CD4-positive, alpha-beta T cell (primary cell): ENCODE results near the gene TMEM145. TPM values are rescaled to one million over a fixed set of nuclear protein-coding genes. Genes with fewer than 3 reads are reported as not detected.
A peak's percentile ranks its signal among the peaks of the same experiment; 100 is the strongest.

Source experiments
- ATAC-seq: fragments of 200-7000 bp; cut with Tn5 transposase; one replicate; pipeline ENCODE4 v1.10.0; 2022; ENCODE audit warnings: mild to moderate bottlenecking; ENCODE audit not compliant: poor library complexity
- CTCF ChIA-PET: fragments of 350-600 bp; sonication (Branson Sonifier 250); formaldehyde crosslinking; loops from one replicate; lab custom pipeline; 2021; ENCODE audit warnings: antibody characterized with exemption, inconsistent platforms; lab: Charles Lee
- POLR2A ChIA-PET: fragments of 350-600 bp; sonication (Branson Sonifier 250); formaldehyde crosslinking; loops from one replicate; lab custom pipeline; 2021; ENCODE audit warnings: antibody characterized with exemption, inconsistent platforms; lab: Charles Lee
- DNase-seq, 14 experiments: peaks; one replicate each; pipeline ENCODE4 v3.0.0-alpha.2; 2013 to 2020; ENCODE audit warnings: mixed read lengths in 2 of 14
- H3K27ac ChIP-seq, 2 donors: one replicate each; pipeline versions ENCODE4 v1.5.1 to v1.7.0; 2013; ENCODE audit warnings: low read length in 2 of 2, low read depth in 1 of 2, mild to moderate bottlenecking in 1 of 2
- H3K27me3 ChIP-seq, 2 experiments: 1 replicate in 1 of 2; 2 replicates in 1 of 2; pipeline versions ENCODE4 v1.6.1 to v1.7.0; 2013; ENCODE audit warnings: low read length in 2 of 2, control low read depth in 1 of 2, mild to moderate bottlenecking in 1 of 2, moderate library complexity in 1 of 2; ENCODE audit not compliant: insufficient read depth in 2 of 2, control insufficient read depth in 1 of 2
- H3K36me3 ChIP-seq: one replicate; pipeline ENCODE4 v1.6.1; 2013; ENCODE audit warnings: low read length, control low read depth; ENCODE audit not compliant: insufficient read depth
- H3K4me1 ChIP-seq: one replicate; pipeline ENCODE4 v1.6.1; 2013; ENCODE audit warnings: low read length, control low read depth; ENCODE audit not compliant: insufficient read depth
- H3K4me3 ChIP-seq: one replicate; pipeline ENCODE4 v1.5.1; 2013; ENCODE audit warnings: mild to moderate bottlenecking, low read length, moderate library complexity
- H3K9me3 ChIP-seq, 2 experiments: 1 replicate in 1 of 2; 2 replicates in 1 of 2; pipeline versions ENCODE4 v1.6.1 to v1.7.0; 2013; ENCODE audit warnings: low read length in 2 of 2, mild to moderate bottlenecking in 2 of 2, control low read depth in 1 of 2, moderate library complexity in 1 of 2; ENCODE audit not compliant: control insufficient read depth in 1 of 2, insufficient read depth in 1 of 2
- H3K27ac Mint-ChIP-seq: one replicate; pipeline ENCODE4 v1.8.0; 2020; ENCODE audit warnings: mixed read lengths
- H3K27me3 Mint-ChIP-seq: one replicate; pipeline ENCODE4 v1.8.0; 2021; ENCODE audit warnings: mixed read lengths
- H3K36me3 Mint-ChIP-seq: one replicate; pipeline ENCODE4 v1.8.0; 2021; ENCODE audit warnings: low read depth, mixed read lengths
- H3K4me1 Mint-ChIP-seq: one replicate; pipeline ENCODE4 v1.8.0; 2021; ENCODE audit warnings: low read depth, mixed read lengths
- H3K4me3 Mint-ChIP-seq: one replicate; pipeline ENCODE4 v1.8.0; 2020; ENCODE audit warnings: mild to moderate bottlenecking, mixed read lengths
- H3K9me3 Mint-ChIP-seq: one replicate; pipeline ENCODE4 v1.8.0; 2020; ENCODE audit warnings: mixed read lengths
- CTCF ChIP-seq: fragments of 200-600 bp; IDR thresholded peaks from one replicate; pipeline ENCODE4 v1.8.0; 2022; ENCODE audit warnings: antibody characterized with exemption, mild to moderate bottlenecking
- intact Hi-C, 2 experiments: fragments of 100-400 bp; cut with DNase I in 1 of 2; cut with micrococcal nuclease in 1 of 2; formaldehyde crosslinking; loops; one replicate each; pipeline versions ENCODE4 v1.15.1 to v1.9.0; 2023 to 2025; cut with DNase I, micrococcal nuclease
- total RNA-seq, 174 experiments: library from RNA in 2 of 174; stranded (reverse) in 2 of 174; gene quantifications; one replicate each; pipeline ENCODE4 v1.2.3 and lab custom pipeline; 2021 to 2026

TMEM145 gene
- total RNA-seq, 2 experiments from 2014 or later = not detected

GRCh38 chr19:42271861-42272534, 41.1 kb upstream of the TMEM145 start:
- no peaks in the 10 kb centered on the region for H3K9me3 ChIP-seq
- ChIA-PET POLR2A (interaction anchor here (1.9 to 4.4 kb wide), 2 partner anchors 10 to 73 kb away, joined by 6 to 32 read pairs; no protein-coding TSS in a partner anchor), CTCF (interaction anchor here (3.2 kb wide), 1 partner anchor 8 kb away, joined by 27 read pairs; no protein-coding TSS in a partner anchor)
- H3K36me3 ChIP-seq = peaks cover 35% of the 10 kb centered on the region
- Mint-ChIP-seq H3K4me1 (peaks cover 42% of the 10 kb centered on the region), H3K27me3 (no peaks in the 10 kb centered on the region), H3K9me3 (no peaks in the 10 kb centered on the region), H3K4me3 (no peak overlapping the region), H3K27ac (no peak overlapping the region), H3K36me3 (peaks cover 35% of the 10 kb centered on the region)
- H3K27me3 ChIP-seq = no peaks in the 10 kb centered on the region
- no peak overlapping the region for H3K4me3 ChIP-seq
- ATAC-seq (no peak), DNase-seq (peak in 2 of 14 experiments; percentile 2 to 34)
- TF ChIP-seq CTCF = no peak
- H3K27ac ChIP-seq = peak overlapping the region; percentile 29
- intact Hi-C loops = no loop called here
- H3K4me1 ChIP-seq = peaks cover 66% of the 10 kb centered on the region

- H3K4me3 Mint-ChIP-seq = no peak overlapping the region
- ATAC-seq (no peak), DNase-seq (peak in 1 of 14 experiments; percentile 33)
- intact Hi-C loops = no loop called here
- peaks cover 68% of the 10 kb centered on the region for H3K4me1 ChIP-seq
- CTCF ChIA-PET = no interaction called here
- no peak overlapping the region for H3K27ac Mint-ChIP-seq
- H3K27me3 ChIP-seq = no peaks in the 10 kb centered on the region
- peaks cover 43% of the 10 kb centered on the region for H3K4me1 Mint-ChIP-seq
- peaks cover 35% of the 10 kb centered on the region for H3K36me3 Mint-ChIP-seq
- TF ChIP-seq CTCF = no peak
- no peaks in the 10 kb centered on the region for H3K27me3 Mint-ChIP-seq
- no peak overlapping the region for H3K27ac ChIP-seq
- no peaks in the 10 kb centered on the region for H3K9me3 Mint-ChIP-seq
- POLR2A ChIA-PET = no interaction called here
- no peak overlapping the region for H3K4me3 ChIP-seq
- H3K9me3 ChIP-seq = no peaks in the 10 kb centered on the region
- peaks cover 35% of the 10 kb centered on the region for H3K36me3 ChIP-seq
Measured at GRCh38 chr19:42272535-42272897, 40.6 kb upstream of the TMEM145 start.

- no peak for TF ChIP-seq CTCF
- Histone ChIP-seq H3K27ac (no peak overlapping the region), H3K4me1 (peaks cover 68% of the 10 kb centered on the region), H3K36me3 (peaks cover 35% of the 10 kb centered on the region), H3K4me3 (no peak overlapping the region), H3K9me3 (no peaks in the 10 kb centered on the region), H3K27me3 (no peaks in the 10 kb centered on the region)
- Mint-ChIP-seq H3K4me3 (no peak overlapping the region), H3K27me3 (no peaks in the 10 kb centered on the region), H3K27ac (no peak overlapping the region), H3K36me3 (peaks cover 35% of the 10 kb centered on the region), H3K4me1 (peaks cover 43% of the 10 kb centered on the region), H3K9me3 (no peaks in the 10 kb centered on the region)
- ChIA-PET POLR2A (no interaction called here), CTCF (no interaction called here)
- DNase-seq = peak in 1 of 14 experiments; percentile 23
- no peak for ATAC-seq
- intact Hi-C loops = no loop called here
Measured at GRCh38 chr19:42272989-42273406, 40.1 kb upstream of the TMEM145 start.
